ENCODE results near the gene KIF21A.

GRCh38 chr12:39448038-39448437 is 5.1 kb upstream of the KIF21A start:
- no peak for TF ChIP-seq CTCF (conservative IDR thresholded peaks at IDR 0.05; ENCODE audit: low read length)
- TF ChIP-seq EZH2phosphoT487 (IDR thresholded peaks at IDR 0.05; ENCODE audit: borderline replicate concordance, low read depth, low read length), result no peak

Measured in OCI-LY7 (cell line).